Sciatic nerve (tissue), 2 donors: ENCODE data around the gene GLRX5. TPM values are rescaled to one million over a fixed set of nuclear protein-coding genes. Genes with fewer than 3 reads are reported as not detected.

Experiments
- ATAC-seq: fragments of 200-7000 bp; cut with Tn5 transposase; one replicate; pipeline ENCODE4 v1.9.1; 2020; ENCODE audit warnings: mild to moderate bottlenecking, moderate library complexity
- DNase-seq: peaks from one replicate; pipeline ENCODE4 v3.0.0-alpha.2; 2020; ENCODE audit warnings: low spot score
- intact Hi-C: fragments of 100-400 bp; cut with DNase I; formaldehyde crosslinking; loops from one replicate; pipeline ENCODE4 v1.14.2; 2022
- total RNA-seq: library from RNA; stranded (reverse); fragmentation: NEBNext Ultra II Directional; extraction: Animal tissue kit (Norgen Biotek cat#: 25700); gene quantifications from one replicate; pipeline ENCODE4 v1.2.1, GENCODE V29; 2021
- donor health status: DM: no; HTN: no; CAD: no.
- donor health status: DM: no; HTN: no; CAD: no.

Gene GLRX5
- 25.8 TPM for total RNA-seq

- ATAC-seq (peak; percentile 98), DNase-seq (peak; percentile 98)
- intact Hi-C loops = no loop called here
These were observed at the start of gene GLRX5 for GRCh38 chr14:95534299-95535225. Gene GLRX5, plus strand, starts transcription at chr14:95535050. Its CDS starts 40 bp downstream, at chr14:95535090.

DNA sequence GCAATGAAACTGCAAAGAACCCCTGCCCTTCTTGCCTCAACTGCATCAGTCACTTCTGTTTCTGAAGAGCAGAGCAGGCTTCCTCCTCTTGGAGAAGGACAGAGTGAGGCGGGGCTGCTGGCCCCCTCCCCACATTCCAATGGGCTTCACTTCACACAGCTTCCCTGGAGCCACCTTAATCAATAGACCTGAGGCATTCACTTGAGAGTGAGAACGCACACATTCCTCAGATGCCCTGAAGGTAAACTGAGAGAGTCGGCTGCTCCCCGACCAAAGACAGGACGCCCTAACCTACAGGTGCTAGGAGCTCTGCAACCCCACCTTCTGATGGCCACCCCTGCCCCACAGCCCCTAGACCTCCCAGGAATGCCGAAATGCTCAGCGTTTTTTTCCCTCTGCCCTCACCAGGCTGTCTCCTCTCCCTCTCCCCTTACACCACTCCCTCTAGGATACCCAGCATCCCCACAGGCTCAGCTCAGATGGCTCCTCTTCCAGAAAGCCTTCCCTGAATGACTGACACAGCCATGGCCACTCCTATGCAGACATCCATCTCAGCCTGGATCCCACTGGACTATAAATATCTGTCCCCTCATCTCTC is 49.5 kb upstream of the GLRX5 start:
- DNase-seq (no peak), ATAC-seq (no peak)

DNA sequence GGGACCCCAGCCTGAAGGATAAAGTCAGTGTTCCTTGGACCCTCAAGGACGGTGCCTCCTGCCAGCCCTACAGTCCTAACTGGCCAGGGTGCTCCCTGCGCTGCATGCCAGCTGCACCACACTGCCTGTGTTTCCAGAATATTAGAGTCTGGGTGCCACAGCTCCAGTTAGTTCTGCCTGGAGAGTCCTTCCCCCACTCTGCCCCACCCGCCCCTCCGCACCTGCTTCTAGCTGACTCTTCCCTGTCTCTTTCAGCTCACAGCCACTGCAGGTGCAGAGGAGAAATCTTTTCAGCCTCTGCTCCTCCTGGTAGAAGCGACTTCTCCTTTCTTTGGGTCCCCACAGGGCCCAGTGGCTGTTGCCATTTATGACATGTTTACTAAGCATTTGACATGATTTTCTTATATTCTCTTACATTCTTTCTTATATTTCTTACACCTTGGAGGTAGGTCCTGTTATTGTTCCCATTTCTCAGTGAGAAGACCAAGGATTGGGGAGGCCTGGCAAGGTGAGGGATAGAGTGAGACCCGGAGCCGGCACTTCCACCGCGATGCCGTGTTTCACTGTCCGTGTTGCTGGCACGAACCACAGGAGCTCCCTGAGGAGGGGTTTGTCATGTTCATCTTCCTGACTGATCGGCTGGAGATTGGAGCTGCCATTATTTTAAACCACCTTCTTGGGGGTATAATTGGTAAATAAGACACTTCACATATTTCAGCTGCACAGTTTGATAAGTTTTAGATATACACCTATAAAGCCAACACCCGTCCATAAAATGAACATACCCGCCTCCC is 47.8 kb upstream of the GLRX5 start:
- intact Hi-C loops = no loop called here
- DNase-seq = no peak
- ATAC-seq = no peak

More for the DNA sequence above, 49.5 kb upstream of the GLRX5 start:
- intact Hi-C loops = no loop called here

- intact Hi-C loops = no loop called here
- DNase-seq (no peak), ATAC-seq (no peak)
These were observed 47.2 kb upstream of the GLRX5 start for GRCh38 chr14:95487669-95488084.

DNA sequence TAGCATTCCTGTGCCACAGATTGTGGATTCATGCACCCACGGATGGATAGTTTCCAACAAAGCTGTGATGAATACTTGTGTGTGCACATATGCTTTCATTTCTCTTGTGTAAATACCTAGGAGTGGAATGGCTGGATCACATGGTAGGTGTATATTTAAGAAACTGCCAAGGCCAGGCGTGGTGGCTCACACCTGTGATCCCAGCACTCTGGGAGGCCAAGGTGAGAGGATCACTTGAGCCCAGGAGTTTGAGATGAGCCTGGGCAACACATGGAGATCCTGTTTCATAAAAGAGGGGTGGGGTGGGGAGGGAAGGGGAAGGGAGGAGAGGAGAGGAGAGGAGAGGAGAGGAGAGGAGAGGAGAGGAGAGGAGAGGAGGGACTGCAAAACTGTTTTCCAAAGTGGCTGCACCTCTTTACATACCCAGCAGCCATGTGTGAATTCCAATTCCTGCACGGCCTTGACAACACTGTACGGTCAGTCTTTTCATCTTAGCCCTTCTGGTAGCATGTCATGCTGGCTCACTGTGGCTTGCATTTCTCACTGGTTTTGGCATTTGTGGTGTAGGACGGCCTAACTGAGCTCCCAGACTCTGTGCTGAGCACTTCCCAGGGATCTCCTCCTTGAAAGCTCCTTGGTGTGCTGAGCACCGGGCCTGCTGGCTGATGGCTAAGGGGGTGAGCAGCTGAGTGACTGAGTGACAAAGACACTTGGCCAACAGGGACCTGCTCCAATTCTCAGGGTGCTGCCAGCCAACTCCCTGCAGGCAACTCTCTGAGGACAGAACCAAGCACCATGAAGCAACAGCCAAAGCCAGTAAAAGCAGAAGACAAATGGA is 46.3 kb upstream of the GLRX5 start:
- ATAC-seq = peak; percentile 8

GRCh38 chr14:95489214-95490137 is 45.4 kb upstream of the GLRX5 start:
- DNase-seq (no peak), ATAC-seq (peak; percentile 73)
- intact Hi-C loops = no loop called here

More for the DNA sequence above, 46.3 kb upstream of the GLRX5 start:
- intact Hi-C loops = no loop called here
- DNase-seq = no peak

GRCh38 chr14:95490138-95490509 is 44.7 kb upstream of the GLRX5 start:
- intact Hi-C loops = no loop called here
- ATAC-seq (no peak), DNase-seq (no peak)

- DNase-seq (no peak), ATAC-seq (peak; percentile 81)
- intact Hi-C loops = no loop called here
These were observed 44.0 kb upstream of the GLRX5 start for GRCh38 chr14:95490727-95491451.

- no peak for ATAC-seq
- intact Hi-C loops = no loop called here
- no peak for DNase-seq
These were observed 42.8 kb upstream of the GLRX5 start for GRCh38 chr14:95491936-95492608.

- no peak for ATAC-seq
- intact Hi-C loops = no loop called here
- no peak for DNase-seq
These were observed 41.3 kb upstream of the GLRX5 start for GRCh38 chr14:95493503-95493902.

GRCh38 chr14:95493976-95494375 is 40.9 kb upstream of the GLRX5 start:
- no peak for ATAC-seq
- no peak for DNase-seq
- intact Hi-C loops = no loop called here

GRCh38 chr14:95494456-95494855 is 40.4 kb upstream of the GLRX5 start:
- intact Hi-C loops = no loop called here
- ATAC-seq (no peak), DNase-seq (no peak)

- no peak for ATAC-seq
- intact Hi-C loops = no loop called here
- no peak for DNase-seq
These were observed 39.8 kb upstream of the GLRX5 start for GRCh38 chr14:95495076-95495475.

DNA sequence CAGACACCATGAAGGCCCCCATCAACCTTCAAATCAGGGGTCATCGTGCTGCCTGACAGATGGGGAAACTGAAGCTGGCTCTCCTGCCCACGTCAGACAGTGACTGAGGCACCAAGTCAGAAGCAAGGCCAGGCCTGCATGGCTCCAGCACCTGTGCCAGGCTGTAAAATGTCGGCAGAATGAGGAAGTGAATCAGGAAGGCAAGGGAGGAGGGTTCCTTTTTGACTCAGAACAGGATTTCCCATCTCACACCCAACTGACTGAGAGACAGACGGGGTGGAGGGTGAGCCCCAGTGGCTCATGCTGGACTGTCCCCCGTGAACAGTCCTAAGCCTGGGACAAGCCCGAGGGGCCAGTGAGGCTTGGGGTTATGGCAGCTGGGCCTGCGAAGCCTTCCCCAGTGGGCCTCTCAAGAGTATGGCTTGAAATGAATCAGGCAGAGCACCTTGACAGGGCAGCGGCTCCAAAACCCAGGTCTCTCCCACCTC is 39.3 kb upstream of the GLRX5 start:
- no peak for ATAC-seq
- intact Hi-C loops = no loop called here
- DNase-seq = no peak

GRCh38 chr14:95496111-95496681 is 38.7 kb upstream of the GLRX5 start:
- DNase-seq (no peak), ATAC-seq (peak; percentile 27)
- intact Hi-C loops = no loop called here

GRCh38 chr14:95496690-95497259 is 38.1 kb upstream of the GLRX5 start:
- peak; percentile 73 for ATAC-seq
- DNase-seq = no peak
- intact Hi-C loops = no loop called here
